Transverse colon (tissue), 4 donors: Measurements from ENCODE around the gene CHCHD6.

Experiments used
- CTCF ChIP-seq, 5 experiments: fragments of 200-600 bp in 3 of 5; fragments of 450-650 bp in 2 of 5; sonication (generic) in 3 of 5; IDR thresholded peaks; 1 replicate in 2 of 5; 2 replicates in 3 of 5; pipeline ENCODE4 v1.5.1; 2016 to 2017; ENCODE audit warnings: antibody characterized with exemption in 5 of 5, inconsistent platforms in 3 of 5, mild to moderate bottlenecking in 2 of 5, moderate library complexity in 1 of 5
- EP300 ChIP-seq: sonication (generic); formaldehyde crosslinking; IDR thresholded peaks from one replicate; pipeline ENCODE4 v1.6.1; 2017; ENCODE audit warnings: antibody characterized with exemption, low read depth
- POLR2A ChIP-seq: fragments of 450-650 bp; IDR thresholded peaks from one replicate; pipeline ENCODE4 v1.6.1; 2016; ENCODE audit warnings: antibody characterized with exemption, mild to moderate bottlenecking, moderate library complexity
- POLR2AphosphoS5 ChIP-seq, 3 donors: sonication (generic); formaldehyde crosslinking; IDR thresholded peaks; one replicate each; pipeline ENCODE4 v1.6.1; 2016; ENCODE audit warnings: antibody characterized with exemption in 3 of 3

- TF ChIP-seq CTCF (IDR thresholded peaks at IDR 0.05) (no peak), EP300 (no peak), POLR2AphosphoS5 (IDR thresholded peaks at IDR 0.05) (no peak), POLR2A (no peak)
Observed at GRCh38 chr3:126921085-126921824, 217.2 kb downstream of the CHCHD6 start.
